Ovary (tissue), 9 donors: Measurements from ENCODE around the gene TMEM247. TPM values are rescaled to one million over a fixed set of nuclear protein-coding genes. Genes with fewer than 3 reads are reported as not detected.

Experiments used
- DNase-seq, 5 donors: peaks; one replicate each; pipeline ENCODE4 v3.0.0-alpha.2; 2019 to 2020
- H3K27ac ChIP-seq, 2 donors: fragments of 200-600 bp; one replicate each; pipeline versions ENCODE4 v1.5.1 to v1.8.0; 2019 to 2022
- H3K27me3 ChIP-seq: fragments of 200-600 bp; one replicate; pipeline ENCODE4 v1.8.0; 2022
- H3K36me3 ChIP-seq: fragments of 200-600 bp; sonication (generic); one replicate; pipeline ENCODE4 v1.5.1; 2019
- H3K4me1 ChIP-seq: one replicate; pipeline ENCODE4 v1.8.1; 2013; ENCODE audit warnings: mild to moderate bottlenecking, moderate library complexity; ENCODE audit not compliant: insufficient read depth
- H3K4me3 ChIP-seq: fragments of 200-600 bp; sonication (generic); one replicate; pipeline ENCODE4 v1.5.1; 2017
- H3K9me3 ChIP-seq, 2 donors: fragments of 200-600 bp in 1 of 2; sonication (generic) in 1 of 2; one replicate each; pipeline versions ENCODE4 v1.5.1 to v1.8.1; 2013 to 2019; ENCODE audit warnings: mild to moderate bottlenecking in 1 of 2, moderate library complexity in 1 of 2
- CTCF ChIP-seq, 3 donors: fragments of 450-650 bp in 2 of 3; fragments of 200-600 bp in 1 of 3; IDR thresholded peaks; one replicate each; pipeline versions ENCODE4 v1.5.1 to v1.8.0; 2016 to 2022; ENCODE audit warnings: antibody characterized with exemption in 3 of 3, mild to moderate bottlenecking in 1 of 3
- EP300 ChIP-seq: sonication (generic); formaldehyde crosslinking; IDR thresholded peaks from one replicate; pipeline ENCODE4 v1.6.1; 2017; ENCODE audit warnings: antibody characterized with exemption
- POLR2A ChIP-seq: fragments of 450-650 bp; IDR thresholded peaks from one replicate; pipeline ENCODE4 v1.6.1; 2017; ENCODE audit warnings: antibody characterized with exemption, mild to moderate bottlenecking, moderate library complexity
- WGBS, 3 donors: extraction: QIAGEN DNeasy Blood & Tissue Kit in 1 of 3; methylation state at CpG; one replicate each; pipeline versions ENCODE4 v1.1.5 to v1.1.7; 2013 to 2017; 5-methylcytosine and 5-hydroxymethylcytosine counted together
- intact Hi-C, 4 donors: fragments of 100-400 bp; cut with DNase I; formaldehyde crosslinking; loops; one replicate each; pipeline versions ENCODE4 v1.11.0 to v1.15.1; 2022 to 2023
- polyA plus RNA-seq, 2 donors: library from polyadenylated mRNA; stranded (reverse); fragments of 200-250 nt in 1 of 2; fragments of 350-450 nt in 1 of 2; fragmentation: Illumina TruSeq in 1 of 2; extraction: RNeasy Lipid Tissue Mini Kit (QIAGEN cat#74804) in 1 of 2; gene quantifications; one replicate each; pipeline ENCODE4 v1.2.3, GENCODE V29; 2013 to 2014
- total RNA-seq, 7 donors: library from RNA; depleted of rRNA in 2 of 7; stranded (reverse); fragments of >200 nt in 2 of 7; fragmentation: NEBNext Ultra II Directional in 3 of 7; extraction: Animal tissue kit (Norgen Biotek cat#: 25700) in 3 of 7; gene quantifications; one replicate each; pipeline versions ENCODE4 v1.1.0 to v1.2.4, GENCODE V29; 2016 to 2023
- donor health status: DM: no; HTN: no; CAD: no; lungs with moderate emphysema.
- donor health status: DM: no; HTN: no; CAD: no.
- donor health status: Bipolar disorder and iron deficiency.
- donor health status: DM: yes; HTN: yes; CAD: no.
- donor health status: DM: no; HTN: no; CAD: no.
- donor health status: DM: yes; HTN: yes; CAD: no.

Gene TMEM247
- total and polyA plus RNA-seq, 9 donors = not detected

- Histone ChIP-seq H3K36me3 (no peaks in the 10 kb centered on the region), H3K4me1 (no peaks in the 10 kb centered on the region), H3K9me3 (no peaks in the 10 kb centered on the region), H3K4me3 (no peak overlapping the region), H3K27ac (no peak overlapping the region), H3K27me3 (no peaks in the 10 kb centered on the region)
- DNase-seq = no peak
- intact Hi-C loops = no loop called here
- TF ChIP-seq POLR2A = no peak
- 70 to 82% (median 73%) methylated on average over 1 of the region's 1 CpG for WGBS, 3 donors
Measured at GRCh38 chr2:46438102-46438501, 41.3 kb upstream of the TMEM247 start.

- Histone ChIP-seq H3K27ac (no peak overlapping the region), H3K27me3 (no peaks in the 10 kb centered on the region), H3K36me3 (no peaks in the 10 kb centered on the region), H3K4me1 (no peaks in the 10 kb centered on the region), H3K9me3 (no peaks in the 10 kb centered on the region), H3K4me3 (no peak overlapping the region)
- no peak for TF ChIP-seq EP300
- TF ChIP-seq POLR2A = no peak
- no peak for TF ChIP-seq CTCF (IDR thresholded peaks at IDR 0.05)
- 54 to 66% (median 64%) methylated on average over 2 of the region's 2 CpGs for WGBS, 3 donors
- DNase-seq = no peak
- intact Hi-C loops = no loop called here
Measured at GRCh38 chr2:46438794-46439193, 40.6 kb upstream of the TMEM247 start.

GRCh38 chr2:46439582-46439981 is 39.8 kb upstream of the TMEM247 start:
- WGBS, 3 donors = 73 to 75% (median 75%) methylated on average over 2 of the region's 2 CpGs
- no peaks in the 10 kb centered on the region for H3K36me3 ChIP-seq
- H3K27ac ChIP-seq = no peak overlapping the region
- no peak for DNase-seq
- intact Hi-C loops = no loop called here
- H3K4me3 ChIP-seq = no peak overlapping the region
- H3K4me1 ChIP-seq = no peaks in the 10 kb centered on the region
- TF ChIP-seq EP300 = no peak
- TF ChIP-seq POLR2A = no peak
- TF ChIP-seq CTCF (IDR thresholded peaks at IDR 0.05) = no peak
- no peaks in the 10 kb centered on the region for H3K9me3 ChIP-seq
- H3K27me3 ChIP-seq = no peaks in the 10 kb centered on the region

GRCh38 chr2:46441838-46442712 is 37.3 kb upstream of the TMEM247 start:
- Histone ChIP-seq H3K4me1 (no peaks in the 10 kb centered on the region), H3K27ac (no peak overlapping the region), H3K27me3 (no peaks in the 10 kb centered on the region), H3K4me3 (no peak overlapping the region), H3K36me3 (no peaks in the 10 kb centered on the region), H3K9me3 (no peaks in the 10 kb centered on the region)
- intact Hi-C loops = no loop called here
- WGBS, 3 donors = 77 to 89% (median 87%) methylated on average over 7 of the region's 7 CpGs
- TF ChIP-seq CTCF (IDR thresholded peaks at IDR 0.05) (no peak), EP300 (no peak), POLR2A (no peak)
- no peak for DNase-seq

- Histone ChIP-seq H3K4me3 (no peak overlapping the region), H3K4me1 (no peaks in the 10 kb centered on the region), H3K9me3 (no peaks in the 10 kb centered on the region), H3K27ac (no peak overlapping the region), H3K27me3 (no peaks in the 10 kb centered on the region), H3K36me3 (no peaks in the 10 kb centered on the region)
- no peak for DNase-seq
- WGBS, 3 donors = 76 to 90% (median 85%) methylated on average over 2 of the region's 2 CpGs
- no peak for TF ChIP-seq EP300
- no peak for TF ChIP-seq POLR2A
- no peak for TF ChIP-seq CTCF (IDR thresholded peaks at IDR 0.05)
- intact Hi-C loops = no loop called here
Measured at GRCh38 chr2:46444732-46445131, 34.6 kb upstream of the TMEM247 start.
